Stimulated activated naive CD4-positive, alpha-beta T cell (primary cell): ENCODE measurements around the gene SSBP3.

Experiments
- DNase-seq, 6 experiments: peaks; one replicate each; lab custom pipeline; 2025; lab: John Stamatoyannopoulos, UW

The SSBP3 gene

GRCh38 chr1:54176621-54177327 lies 229.4 kb downstream of the SSBP3 start:
- DNase-seq: no peak
